Rectal smooth muscle tissue (tissue), 1 donor: Measurements from ENCODE around the gene PFKFB4.
"Not testable (repeated sequence)": the region's sequence is repeated elsewhere in the genome, so short reads cannot be mapped to it uniquely, and the experiment has no call there.

Experiments
- H3K27ac ChIP-seq: one replicate; pipeline ENCODE4 v1.7.0; 2013; ENCODE audit warnings: low read depth, low read length, inconsistent platforms
- H3K27me3 ChIP-seq: one replicate; pipeline ENCODE4 v1.7.0; 2013; ENCODE audit warnings: low read length; ENCODE audit not compliant: control insufficient read depth, insufficient read depth
- H3K36me3 ChIP-seq: one replicate; pipeline ENCODE4 v1.7.0; 2013; ENCODE audit warnings: low read length; ENCODE audit not compliant: control insufficient read depth, insufficient read depth
- H3K4me1 ChIP-seq: one replicate; pipeline ENCODE4 v1.7.0; 2013; ENCODE audit warnings: low read length; ENCODE audit not compliant: control insufficient read depth, insufficient read depth
- H3K4me3 ChIP-seq: one replicate; pipeline ENCODE4 v1.7.0; 2013; ENCODE audit warnings: low read length
- H3K9ac ChIP-seq: one replicate; pipeline ENCODE4 v1.7.0; 2013; ENCODE audit warnings: low read length

PFKFB4 gene

GRCh38 chr3:48532271-48532976 lies 24.2 kb downstream of the PFKFB4 start:
- no peak overlapping the region for H3K27ac ChIP-seq
- H3K9ac ChIP-seq: no peak overlapping the region
- no peaks in the 10 kb centered on the region for H3K27me3 ChIP-seq
- H3K36me3 ChIP-seq: peaks cover 8% of the 10 kb centered on the region
- no peaks in the 10 kb centered on the region for H3K4me1 ChIP-seq
- no peak overlapping the region for H3K4me3 ChIP-seq

- H3K4me1 ChIP-seq, H3K4me3 ChIP-seq, H3K27ac ChIP-seq, H3K9ac ChIP-seq, H3K27me3 ChIP-seq, H3K36me3 ChIP-seq: not testable (repeated sequence)
Observed at GRCh38 chr3:48530701-48531100, 25.9 kb downstream of the PFKFB4 start.

DNA sequence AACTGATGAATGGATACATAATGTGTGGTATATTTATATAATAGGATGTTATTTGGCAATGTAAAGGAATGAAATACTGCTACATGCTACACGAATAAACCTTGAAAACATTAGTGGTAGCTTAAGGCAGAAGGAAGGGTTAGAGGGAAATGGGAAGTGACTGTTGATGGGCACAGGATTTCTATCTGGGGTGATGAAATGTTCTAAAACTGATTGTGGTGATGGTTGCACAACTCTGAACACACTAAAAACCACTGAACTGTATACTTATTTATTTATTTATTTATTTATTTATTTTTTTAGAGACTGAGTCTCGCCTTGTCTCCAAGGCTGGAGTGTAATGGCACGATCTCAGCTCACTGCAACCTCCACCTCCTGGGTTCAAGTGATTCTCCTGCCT lies 27.8 kb downstream of the PFKFB4 start:
- Histone ChIP-seq H3K9ac (no peak overlapping the region), H3K4me1 (no peaks in the 10 kb centered on the region), H3K27ac (no peak overlapping the region), H3K27me3 (no peaks in the 10 kb centered on the region), H3K36me3 (no peaks in the 10 kb centered on the region), H3K4me3 (no peak overlapping the region)

DNA sequence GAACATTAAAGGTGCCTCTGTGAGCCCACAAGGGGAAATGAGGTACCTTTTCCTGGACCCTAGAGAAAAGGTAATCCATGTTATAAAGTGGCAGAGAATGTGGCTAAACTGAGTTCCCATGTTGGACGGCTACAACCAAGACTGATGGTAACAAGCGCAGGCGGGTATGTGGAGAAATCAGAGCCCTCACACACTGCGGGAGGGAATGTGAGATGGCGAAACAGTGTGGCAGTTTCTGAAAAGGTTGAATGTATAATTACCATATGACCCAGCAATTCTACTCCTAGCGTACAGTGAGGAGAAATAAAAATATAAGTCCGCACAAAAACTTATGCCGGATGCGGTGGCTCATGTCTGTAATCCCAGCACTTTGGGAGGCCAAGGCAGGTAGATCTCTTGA lies 28.6 kb downstream of the PFKFB4 start:
- H3K27ac ChIP-seq: no peak overlapping the region
- H3K4me1 ChIP-seq: no peaks in the 10 kb centered on the region

DNA sequence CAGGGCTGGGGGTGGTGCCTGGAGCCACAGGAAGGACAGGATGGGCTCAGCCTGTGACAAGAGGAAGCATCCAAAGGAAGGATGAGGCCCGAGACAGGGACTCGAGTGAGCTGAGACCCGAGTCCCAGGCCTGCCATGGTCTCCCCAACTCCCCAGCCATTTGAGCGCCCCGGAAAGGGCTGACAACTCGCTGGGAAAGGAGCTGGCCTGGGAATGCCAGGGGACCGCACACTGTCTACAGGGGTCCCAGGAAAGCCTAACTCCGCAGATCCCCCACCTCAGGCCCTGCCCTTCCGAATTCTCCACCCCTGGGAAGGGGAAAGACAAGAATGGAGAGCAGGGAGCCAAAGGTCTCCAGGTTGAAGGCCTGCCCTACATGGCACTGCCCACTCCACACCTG lies 31.6 kb downstream of the PFKFB4 start:
- no peaks in the 10 kb centered on the region for H3K36me3 ChIP-seq

More for the DNA sequence above, 28.6 kb downstream of the PFKFB4 start:
- Histone ChIP-seq H3K4me3 (no peak overlapping the region), H3K27me3 (no peaks in the 10 kb centered on the region), H3K36me3 (no peaks in the 10 kb centered on the region), H3K9ac (no peak overlapping the region)

DNA sequence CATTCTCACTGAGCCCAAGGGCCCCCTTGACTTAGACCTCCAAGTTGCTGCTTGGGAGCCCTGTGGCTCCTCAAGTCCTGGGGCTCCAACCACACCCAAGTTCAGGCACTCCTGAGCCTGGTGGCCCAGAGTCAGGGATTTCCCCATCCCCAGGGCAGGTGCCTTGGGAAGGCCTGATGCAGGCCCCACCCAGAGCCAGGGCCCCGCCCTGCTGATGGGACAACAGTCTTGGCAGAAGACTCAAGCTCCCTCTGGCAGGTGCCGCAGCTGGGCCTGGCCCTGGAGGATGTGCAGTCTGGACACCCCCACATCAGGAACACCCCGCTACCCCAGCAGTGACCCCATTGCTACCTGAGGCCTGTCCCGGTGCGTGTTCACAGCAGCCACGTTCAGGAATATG lies 35.0 kb downstream of the PFKFB4 start:
- Histone ChIP-seq H3K4me1 (no peaks in the 10 kb centered on the region), H3K4me3 (no peak overlapping the region), H3K27ac (no peak overlapping the region), H3K9ac (no peak overlapping the region), H3K27me3 (no peaks in the 10 kb centered on the region), H3K36me3 (no peaks in the 10 kb centered on the region)

More for the DNA sequence above, 31.6 kb downstream of the PFKFB4 start:
- no peaks in the 10 kb centered on the region for H3K4me1 ChIP-seq
- no peaks in the 10 kb centered on the region for H3K27me3 ChIP-seq
- H3K27ac ChIP-seq: no peak overlapping the region
- H3K9ac ChIP-seq: no peak overlapping the region
- H3K4me3 ChIP-seq: no peak overlapping the region

- Histone ChIP-seq H3K4me3 (no peak overlapping the region), H3K36me3 (no peaks in the 10 kb centered on the region), H3K4me1 (no peaks in the 10 kb centered on the region), H3K27ac (no peak overlapping the region), H3K27me3 (no peaks in the 10 kb centered on the region), H3K9ac (no peak overlapping the region)
Observed at GRCh38 chr3:48519277-48519643, 37.3 kb downstream of the PFKFB4 start.

GRCh38 chr3:48518638-48519276 lies 37.8 kb downstream of the PFKFB4 start:
- Histone ChIP-seq H3K4me1 (no peaks in the 10 kb centered on the region), H3K9ac (no peak overlapping the region), H3K36me3 (no peaks in the 10 kb centered on the region), H3K27ac (no peak overlapping the region), H3K27me3 (no peaks in the 10 kb centered on the region), H3K4me3 (no peak overlapping the region)

- Histone ChIP-seq H3K27me3 (no peaks in the 10 kb centered on the region), H3K4me1 (no peaks in the 10 kb centered on the region), H3K4me3 (no peak overlapping the region), H3K27ac (no peak overlapping the region), H3K36me3 (no peaks in the 10 kb centered on the region), H3K9ac (no peak overlapping the region)
Observed at GRCh38 chr3:48518069-48518468, 38.5 kb downstream of the PFKFB4 start.

- no peak overlapping the region for H3K27ac ChIP-seq
- no peaks in the 10 kb centered on the region for H3K36me3 ChIP-seq
- no peaks in the 10 kb centered on the region for H3K27me3 ChIP-seq
- no peak overlapping the region for H3K9ac ChIP-seq
- no peak overlapping the region for H3K4me3 ChIP-seq
- H3K4me1 ChIP-seq: no peaks in the 10 kb centered on the region
Observed at GRCh38 chr3:48516571-48516970, 40.0 kb downstream of the PFKFB4 start.

GRCh38 chr3:48514431-48515227 lies 42.0 kb downstream of the PFKFB4 start:
- no peaks in the 10 kb centered on the region for H3K36me3 ChIP-seq
- no peak overlapping the region for H3K4me3 ChIP-seq
- H3K9ac ChIP-seq: no peak overlapping the region
- H3K27me3 ChIP-seq: no peaks in the 10 kb centered on the region
- no peak overlapping the region for H3K27ac ChIP-seq
- H3K4me1 ChIP-seq: no peaks in the 10 kb centered on the region

DNA sequence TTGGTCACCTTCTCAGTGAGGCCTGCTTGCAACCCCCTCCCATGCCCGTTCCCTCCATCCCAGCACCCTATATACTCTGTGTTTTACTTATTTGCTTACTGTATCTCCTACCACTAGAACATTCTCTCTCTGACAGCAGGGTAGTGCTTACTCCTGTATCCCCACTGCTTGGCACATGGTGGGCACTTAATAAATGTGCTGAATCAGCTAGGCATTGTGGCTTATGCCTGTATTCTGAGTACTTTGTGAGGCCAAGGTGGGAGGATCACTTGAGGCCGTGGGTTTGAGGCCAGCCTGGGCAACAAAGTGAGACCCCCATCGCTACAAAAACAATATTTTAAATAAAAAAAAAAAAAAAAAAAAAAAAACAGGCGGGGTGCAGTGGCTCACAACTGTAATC lies 45.1 kb downstream of the PFKFB4 start:
- no peak overlapping the region for H3K9ac ChIP-seq
- H3K4me3 ChIP-seq: no peak overlapping the region
- no peak overlapping the region for H3K27ac ChIP-seq
- H3K4me1 ChIP-seq: no peaks in the 10 kb centered on the region
- H3K27me3 ChIP-seq: no peaks in the 10 kb centered on the region
- no peaks in the 10 kb centered on the region for H3K36me3 ChIP-seq
